KMS-11 (cell line): ENCODE data around the gene NTNG2.

Source experiments
- H2AFZ ChIP-seq: fragments of 200-600 bp; sonication (generic); 2 replicates; pipeline ENCODE4 v1.6.1; 2016; ENCODE audit warnings: antibody characterized with exemption, mixed run types, low read depth
- H3K27ac ChIP-seq: fragments of 200-600 bp; sonication (generic); 2 replicates; pipeline ENCODE4 v1.6.1; 2016; ENCODE audit warnings: mild to moderate bottlenecking, mixed run types
- H3K27me3 ChIP-seq: fragments of 200-600 bp; sonication (generic); 2 replicates; pipeline ENCODE4 v1.6.1; 2017; ENCODE audit warnings: mild to moderate bottlenecking, low read depth, mixed run types, moderate library complexity; ENCODE audit not compliant: insufficient read depth
- H3K36me3 ChIP-seq: fragments of 200-600 bp; sonication (generic); 2 replicates; pipeline ENCODE4 v1.6.1; 2017; ENCODE audit warnings: mild to moderate bottlenecking, mixed run types; ENCODE audit not compliant: insufficient read depth
- H3K4me1 ChIP-seq: fragments of 200-600 bp; sonication (generic); 2 replicates; pipeline ENCODE4 v1.6.1; 2016; ENCODE audit warnings: mild to moderate bottlenecking, low read depth, mixed run types; ENCODE audit not compliant: poor library complexity, severe bottlenecking
- H3K4me2 ChIP-seq: fragments of 200-600 bp; sonication (generic); 2 replicates; pipeline ENCODE4 v1.7.0; 2016; ENCODE audit warnings: mild to moderate bottlenecking, mixed run types
- H3K4me3 ChIP-seq: fragments of 200-600 bp; sonication (generic); IDR thresholded peaks from 2 replicates; pipeline ENCODE4 v1.6.1; 2017; ENCODE audit warnings: low read depth, low read length, mixed read lengths; ENCODE audit not compliant: insufficient read depth
- H3K79me2 ChIP-seq: fragments of 200-600 bp; sonication (generic); 2 replicates; pipeline ENCODE4 v1.6.1; 2016; ENCODE audit warnings: low read depth, mixed run types; ENCODE audit not compliant: insufficient read depth
- H3K9ac ChIP-seq: fragments of 200-600 bp; sonication (generic); 2 replicates; pipeline ENCODE4 v1.6.1; 2016; ENCODE audit warnings: mild to moderate bottlenecking, mixed run types
- H4K20me1 ChIP-seq: fragments of 200-600 bp; sonication (generic); 2 replicates; pipeline ENCODE4 v1.6.1; 2016; ENCODE audit warnings: mild to moderate bottlenecking, mixed run types; ENCODE audit not compliant: insufficient read depth
- CTCF ChIP-seq: fragments of 200-600 bp; sonication (generic); conservative IDR thresholded peaks from 2 replicates; pipeline ENCODE4 v1.6.1; 2017; ENCODE audit warnings: low read depth, mild to moderate bottlenecking, antibody characterized with exemption, low read length, moderate library complexity, mixed read lengths

The NTNG2 gene

GRCh38 chr9:132236662-132237311 is 74.9 kb downstream of the NTNG2 start:
- no peaks in the 10 kb centered on the region for H3K79me2 ChIP-seq
- H3K4me3 ChIP-seq = no peak overlapping the region
- H2AFZ ChIP-seq = no peak overlapping the region
- no peak overlapping the region for H3K9ac ChIP-seq
- H3K27ac ChIP-seq = no peak overlapping the region
- TF ChIP-seq CTCF = peak; percentile 56
- no peaks in the 10 kb centered on the region for H3K4me1 ChIP-seq
- H3K4me2 ChIP-seq = no peak overlapping the region
- no peaks in the 10 kb centered on the region for H3K36me3 ChIP-seq
- no peaks in the 10 kb centered on the region for H4K20me1 ChIP-seq
- peaks cover 83% of the 10 kb centered on the region for H3K27me3 ChIP-seq

- Histone ChIP-seq H3K4me2 (no peak overlapping the region), H4K20me1 (no peaks in the 10 kb centered on the region), H3K9ac (no peak overlapping the region), H3K4me1 (no peaks in the 10 kb centered on the region), H3K79me2 (no peaks in the 10 kb centered on the region), H3K27me3 (peaks cover 77% of the 10 kb centered on the region), H3K36me3 (no peaks in the 10 kb centered on the region), H3K27ac (no peak overlapping the region), H3K4me3 (no peak overlapping the region), H2AFZ (no peak overlapping the region)
- no peak for TF ChIP-seq CTCF
Measured at GRCh38 chr9:132237481-132237880, 75.6 kb downstream of the NTNG2 start.

GRCh38 chr9:132238026-132238972 is 76.4 kb downstream of the NTNG2 start:
- no peak for TF ChIP-seq CTCF
- Histone ChIP-seq H3K27me3 (peaks cover 76% of the 10 kb centered on the region), H3K4me2 (no peak overlapping the region), H2AFZ (no peak overlapping the region), H3K36me3 (no peaks in the 10 kb centered on the region), H3K9ac (no peak overlapping the region), H3K79me2 (no peaks in the 10 kb centered on the region), H3K27ac (no peak overlapping the region), H4K20me1 (no peaks in the 10 kb centered on the region), H3K4me3 (no peak overlapping the region), H3K4me1 (no peaks in the 10 kb centered on the region)

GRCh38 chr9:132238992-132239391 is 77.1 kb downstream of the NTNG2 start:
- Histone ChIP-seq H3K27me3 (peaks cover 70% of the 10 kb centered on the region), H3K27ac (no peak overlapping the region), H3K4me2 (no peak overlapping the region), H2AFZ (no peak overlapping the region), H3K9ac (no peak overlapping the region), H3K4me1 (no peaks in the 10 kb centered on the region), H3K79me2 (no peaks in the 10 kb centered on the region), H3K4me3 (no peak overlapping the region), H3K36me3 (no peaks in the 10 kb centered on the region), H4K20me1 (no peaks in the 10 kb centered on the region)
- no peak for TF ChIP-seq CTCF
